H1 (cell line): ENCODE data around the gene SLC12A5. TPM values are rescaled to one million over a fixed set of nuclear protein-coding genes. Genes with fewer than 3 reads are reported as not detected.

Experiments
- CTCF ChIA-PET: fragments of 300-600 bp; sonication (Branson Sonifier 250); formaldehyde crosslinking; loops from one replicate; lab custom pipeline; 2021; ENCODE audit not compliant: partially characterized antibody; lab: Charles Lee
- POLR2A ChIA-PET: fragments of 300-600 bp; sonication (Branson Sonifier 250); formaldehyde crosslinking; loops from one replicate; lab custom pipeline; 2021; ENCODE audit warnings: inconsistent platforms; ENCODE audit not compliant: partially characterized antibody; lab: Charles Lee
- DNase-seq, 2 experiments: peaks; one replicate each; pipeline versions ENCODE4 v3.0.0 to v3.0.0-alpha.2; 2010 to 2022; ENCODE audit warnings: low spot score in 2 of 2, low read depth in 1 of 2, mixed read lengths in 1 of 2
- FAIRE-seq: peaks from 2 replicates; lab custom pipeline; 2011; peaks lifted over from hg19 to GRCh38; lab: Jason Lieb, UNC
- H2AFZ ChIP-seq: 2 replicates; pipeline ENCODE4 v1.8.1; 2012; ENCODE audit warnings: low read length, inconsistent platforms
- H2AK5ac ChIP-seq: 2 replicates; pipeline ENCODE4 v1.6.1; 2013; ENCODE audit warnings: low read depth, low read length
- H2BK120ac ChIP-seq: replicated peaks from 2 replicates; pipeline ENCODE3; 2013; ENCODE audit warnings: low read depth, low read length, inconsistent platforms
- H2BK12ac ChIP-seq: 2 replicates; pipeline ENCODE4 v1.6.1; 2013; ENCODE audit warnings: low read depth, low read length
- H2BK15ac ChIP-seq: 2 replicates; pipeline ENCODE4 v1.6.1; 2013; ENCODE audit warnings: low read length
- H2BK20ac ChIP-seq: 2 replicates; pipeline ENCODE4 v1.6.1; 2013; ENCODE audit warnings: low read length
- H2BK5ac ChIP-seq: 2 replicates; pipeline ENCODE4 v1.6.1; 2013; ENCODE audit warnings: low read depth, low read length
- H3K14ac ChIP-seq: 2 replicates; pipeline ENCODE4 v1.6.1; 2013; ENCODE audit warnings: inconsistent platforms; ENCODE audit not compliant: insufficient read length
- H3K18ac ChIP-seq: 2 replicates; pipeline ENCODE4 v1.6.1; 2013; ENCODE audit warnings: low read length; ENCODE audit errors: extremely low read depth
- H3K23ac ChIP-seq: 2 replicates; pipeline ENCODE4 v1.6.1; 2013; ENCODE audit warnings: inconsistent platforms; ENCODE audit not compliant: insufficient read length
- H3K23me2 ChIP-seq: 2 replicates; pipeline ENCODE4 v1.6.1; 2013; ENCODE audit warnings: low read depth, low read length
- H3K27ac ChIP-seq: 2 replicates; pipeline ENCODE4 v1.6.1; 2011; ENCODE audit warnings: low read depth, low read length, inconsistent platforms
- H3K27me3 ChIP-seq, 4 experiments: replicated peaks in 1 of 4; 1 replicate in 1 of 4; 2 replicates in 3 of 4; pipeline versions ENCODE4 v1.6.1 to v1.8.1; 2011 to 2013; ENCODE audit warnings: low read length in 3 of 4, mild to moderate bottlenecking in 3 of 4, inconsistent platforms in 2 of 4, mixed read lengths in 2 of 4, moderate library complexity in 1 of 4; ENCODE audit not compliant: control insufficient read depth in 3 of 4, insufficient read depth in 3 of 4; ENCODE audit errors: extremely low read depth in 1 of 4
- H3K36me3 ChIP-seq, 4 experiments: 2 replicates each; pipeline versions ENCODE4 v1.6.1 to v1.8.1; 2011 to 2013; ENCODE audit warnings: mild to moderate bottlenecking in 4 of 4, low read length in 3 of 4, moderate library complexity in 2 of 4, control low read depth in 1 of 4, inconsistent platforms in 1 of 4; ENCODE audit not compliant: insufficient read depth in 4 of 4, control insufficient read depth in 2 of 4
- H3K4ac ChIP-seq: replicated peaks from 2 replicates; pipeline ENCODE3; 2013; ENCODE audit warnings: low read length, low read depth, mixed read lengths, inconsistent platforms; ENCODE audit not compliant: insufficient read length
- H3K4me1 ChIP-seq, 4 experiments: replicated peaks in 1 of 4; 1 replicate in 1 of 4; 2 replicates in 3 of 4; pipeline versions ENCODE4 v1.6.1 to v1.8.1; 2011 to 2013; ENCODE audit warnings: low read length in 3 of 4, inconsistent platforms in 2 of 4, mixed read lengths in 1 of 4; ENCODE audit not compliant: insufficient read depth in 4 of 4, control insufficient read depth in 3 of 4
- H3K4me2 ChIP-seq, 2 experiments: 2 replicates each; pipeline versions ENCODE4 v1.6.1 to v1.8.1; 2011 to 2013; ENCODE audit warnings: low read depth in 2 of 2, low read length in 2 of 2, control low read depth in 1 of 2, inconsistent platforms in 1 of 2, mild to moderate bottlenecking in 1 of 2; ENCODE audit not compliant: insufficient read depth in 1 of 2
- H3K4me3 ChIP-seq, 4 experiments: fragments of 200-600, 300-600 bp in 1 of 4; sonication (generic), shearing (Covaris generic), sonication (Bioruptor Twin) in 1 of 4; 2 replicates each; pipeline versions ENCODE4 v1.5.1 to v1.8.1; 2011 to 2016; ENCODE audit warnings: low read length in 4 of 4, low read depth in 3 of 4, control low read depth in 2 of 4, inconsistent platforms in 2 of 4, mild to moderate bottlenecking in 2 of 4, mixed read lengths in 1 of 4, moderate library complexity in 1 of 4; ENCODE audit not compliant: insufficient read depth in 2 of 4; ENCODE audit errors: extremely low read depth in 1 of 4
- H3K56ac ChIP-seq: replicated peaks from 2 replicates; pipeline ENCODE3; 2013; ENCODE audit warnings: low read depth, mild to moderate bottlenecking, mixed read lengths, low read length, inconsistent platforms; ENCODE audit not compliant: insufficient read length
- H3K79me1 ChIP-seq: 2 replicates; pipeline ENCODE4 v1.6.1; 2013; ENCODE audit warnings: low read depth, low read length, control low read depth
- H3K79me2 ChIP-seq, 2 experiments: 2 replicates each; pipeline versions ENCODE4 v1.6.1 to v1.8.1; 2012 to 2013; ENCODE audit warnings: low read length in 2 of 2, mild to moderate bottlenecking in 2 of 2, inconsistent platforms in 1 of 2; ENCODE audit not compliant: insufficient read depth in 2 of 2, control insufficient read depth in 1 of 2
- H3K9ac ChIP-seq, 4 experiments: replicated peaks in 1 of 4; 1 replicate in 1 of 4; 2 replicates in 3 of 4; pipeline versions ENCODE4 v1.6.1 to v1.8.1; 2011 to 2013; ENCODE audit warnings: low read depth in 3 of 4, low read length in 3 of 4, control low read depth in 2 of 4, mild to moderate bottlenecking in 2 of 4, moderate library complexity in 2 of 4, inconsistent platforms in 1 of 4; ENCODE audit errors: extremely low read depth in 1 of 4
- H3K9me3 ChIP-seq, 2 experiments: 2 replicates each; pipeline versions ENCODE4 v1.6.1 to v1.8.1; 2012 to 2013; ENCODE audit warnings: mild to moderate bottlenecking in 2 of 2, moderate library complexity in 2 of 2, control low read depth in 1 of 2, inconsistent platforms in 1 of 2, low read depth in 1 of 2, low read length in 1 of 2, mixed read lengths in 1 of 2; ENCODE audit not compliant: insufficient read depth in 2 of 2
- H4K20me1 ChIP-seq, 2 experiments: replicated peaks in 1 of 2; 2 replicates each; pipeline versions ENCODE3 to v1.8.1; 2011 to 2013; ENCODE audit warnings: inconsistent platforms in 2 of 2, low read length in 2 of 2, mild to moderate bottlenecking in 1 of 2; ENCODE audit not compliant: insufficient read depth in 2 of 2, control insufficient read depth in 1 of 2
- H4K5ac ChIP-seq: 2 replicates; pipeline ENCODE4 v1.6.1; 2013; ENCODE audit warnings: low read length, low read depth, mixed read lengths, inconsistent platforms; ENCODE audit not compliant: insufficient read length
- H4K8ac ChIP-seq: 2 replicates; pipeline ENCODE4 v1.8.0; 2013; ENCODE audit warnings: mild to moderate bottlenecking, moderate library complexity, low read length, inconsistent platforms; ENCODE audit not compliant: insufficient read depth; ENCODE audit errors: extremely low read depth
- H4K91ac ChIP-seq: replicated peaks from 2 replicates; pipeline ENCODE3; 2013; ENCODE audit warnings: low read length, mixed read lengths, inconsistent platforms; ENCODE audit not compliant: insufficient read length
- KDM1A ChIP-seq: fragments of 200-600, 300-600 bp; sonication (generic); IDR thresholded peaks from 2 replicates; pipeline ENCODE4 v1.7.1; 2016; ENCODE audit warnings: mild to moderate bottlenecking, low read length, borderline replicate concordance
- RAD21 ChIP-seq, 2 experiments: IDR thresholded peaks in 1 of 2; conservative IDR thresholded peaks in 1 of 2; 2 replicates each; pipeline ENCODE4 v1.6.1; 2011; ENCODE audit warnings: low read depth in 2 of 2, low read length in 2 of 2, improper control_type of control experiment in 1 of 2, inconsistent platforms in 1 of 2, mild to moderate bottlenecking in 1 of 2, moderate library complexity in 1 of 2
- RXRA ChIP-seq: IDR thresholded peaks from 2 replicates; pipeline ENCODE4 v1.6.1; 2011; ENCODE audit warnings: low read depth, mild to moderate bottlenecking, low read length, moderate library complexity; ENCODE audit not compliant: insufficient read depth
- WGBS, 2 experiments: shearing (Covaris generic) in 1 of 2; methylation state at CpG; one replicate each; pipeline versions ENCODE4 v1.1.6 to v1.1.7; 2013 to 2015; ENCODE audit warnings: low lambda C conversion rate in 2 of 2, mixed read lengths in 2 of 2, inconsistent platforms in 1 of 2, low coverage in 1 of 2, missing lambda C conversion rate in 1 of 2; ENCODE audit not compliant: insufficient replicate concordance in 2 of 2, insufficient coverage in 1 of 2, insufficient read length in 1 of 2; ENCODE audit errors: extremely low coverage in 1 of 2, missing lambda C conversion rate in 1 of 2; 5-methylcytosine and 5-hydroxymethylcytosine counted together
- polyA plus RNA-seq, 7 experiments: library from polyadenylated mRNA; depleted of rRNA in 3 of 7; stranded (reverse) in 5 of 7; unstranded in 2 of 7; fragments of >200 nt in 5 of 7; fragments of 200-250 nt in 2 of 7; gene quantifications; 1 replicate in 5 of 7; 2 replicates in 1 of 7; 4 replicates in 1 of 7; pipeline versions ENCODE4 v1.2.1 to v1.2.3, GENCODE V29; 2011 to 2013; ENCODE audit warnings: missing spikeins in 2 of 7, mixed read lengths in 2 of 7
- total RNA-seq: library from RNA; stranded (reverse); fragmentation: NEBNext Ultra II Directional; extraction: Animal tissue kit (Norgen Biotek cat#: 25700); gene quantifications from 2 replicates; pipeline ENCODE4 v1.2.1, GENCODE V29; 2021

The SLC12A5 gene
- total and polyA plus RNA-seq, 2 of the 8 experiments (the other 6 are each of a cell fraction or from before 2014, with no cell fraction given), result 1.9 to 7.3 TPM

- WGBS, 2 experiments, result 94% methylated on average over 4 of the region's 4 CpGs; no CpG with 5 or more reads in 1 of the 2 experiments
- CTCF ChIA-PET, result interaction anchor here (0.7 to 14.5 kb wide), 10 partner anchors 8 to 452 kb away, joined by 3 to 114 read pairs (median 4); partner anchors contain the start of genes CTSA, EPPIN and NEURL2
- no peak for FAIRE-seq
Observed at GRCh38 chr20:45999557-46000261, 29.3 kb upstream of the SLC12A5 start.

More at GRCh38 chr20:45999557-46000261, 29.3 kb upstream of the SLC12A5 start:
- Histone ChIP-seq H3K4me1 (peaks cover 3 to 14% (median 11%) of the 10 kb centered on the region in 4 experiments), H3K27me3 (no peaks in the 10 kb centered on the region), H2BK12ac (peak overlapping the region; percentile 39; the same call in 1 of the 2 replicates), H3K18ac (peak overlapping the region; percentile 71; the same call in 1 of the 2 replicates), H3K79me1 (no peaks in the 10 kb centered on the region), H2AFZ (no peak overlapping the region), H3K36me3 (no peaks in the 10 kb centered on the region), H2BK15ac (no peak overlapping the region), H4K20me1 (no peaks in the 10 kb centered on the region), H3K9me3 (no peaks in the 10 kb centered on the region), H2BK5ac (no peak overlapping the region), H3K4me2 (no peak overlapping the region), H4K91ac (no peak overlapping the region), H3K23ac (no peak overlapping the region), H3K14ac (no peak overlapping the region), H4K8ac (no peak overlapping the region), H4K5ac (no peak overlapping the region), H3K9ac (no peak overlapping the region), H3K79me2 (no peaks in the 10 kb centered on the region), H3K4me3 (no peak overlapping the region), H2BK120ac (no peak overlapping the region), H3K27ac (no peak overlapping the region), H3K56ac (no peak overlapping the region), H3K23me2 (peaks cover 2% of the 10 kb centered on the region; the same call in 1 of the 2 replicates), H3K4ac (no peak overlapping the region), H2BK20ac (no peak overlapping the region), H2AK5ac (no peak overlapping the region)
- DNase-seq, result no peak
- TF ChIP-seq RAD21 (IDR thresholded peaks at IDR 0.05 in 1 of 2, conservative IDR thresholded peaks at IDR 0.05 in 1 of 2; ENCODE audit: low read depth in 2 of 2, low read length in 2 of 2), result no peak
- peak; percentile 57; the same call in 1 of the 2 replicates for TF ChIP-seq KDM1A
- no peak for TF ChIP-seq RXRA
- POLR2A ChIA-PET, result interaction anchor here (1.4 to 2.9 kb wide), 4 partner anchors 10 to 63 kb away, joined by 3 to 12 read pairs (median 6); partner anchors contain the start of gene MMP9
